ENCODE data around the gene LAMC1.
"Not testable (repeated sequence)": the region's sequence is repeated elsewhere in the genome, so short reads cannot be mapped to it uniquely, and the experiment has no call there.

LAMC1 gene

GRCh38 chr1:183061194-183061593 lies 38.0 kb downstream of the LAMC1 start:
- ATAC-seq (replicated peaks; ENCODE audit: extremely low read depth, poor library complexity, severe bottlenecking) (no peak), DNase-seq (ENCODE audit: low spot score in 2 of 2) (no peak)
- Mint-ChIP-seq H3K9me3 (no peaks in the 10 kb centered on the region), H3K27ac (ENCODE audit: low read depth) (no peak overlapping the region), H3K4me1 (no peaks in the 10 kb centered on the region), H3K36me3 (ENCODE audit: insufficient read depth) (no peaks in the 10 kb centered on the region), H3K4me3 (no peak overlapping the region), H3K27me3 (no peaks in the 10 kb centered on the region)

GRCh38 chr1:183063349-183063748 lies 40.1 kb downstream of the LAMC1 start:
- Mint-ChIP-seq H3K27ac (ENCODE audit: low read depth) (no peak overlapping the region), H3K9me3 (no peaks in the 10 kb centered on the region), H3K27me3 (no peaks in the 10 kb centered on the region), H3K4me1 (no peaks in the 10 kb centered on the region), H3K4me3 (no peak overlapping the region), H3K36me3 (ENCODE audit: insufficient read depth) (no peaks in the 10 kb centered on the region)
- DNase-seq (ENCODE audit: low spot score in 2 of 2) (no peak), ATAC-seq (replicated peaks; ENCODE audit: extremely low read depth, poor library complexity, severe bottlenecking) (no peak)

GRCh38 chr1:183065168-183065706 lies 42.0 kb downstream of the LAMC1 start:
- no peaks in the 10 kb centered on the region for H3K27me3 Mint-ChIP-seq
- no peaks in the 10 kb centered on the region for H3K9me3 Mint-ChIP-seq
- ATAC-seq (replicated peaks; ENCODE audit: extremely low read depth, poor library complexity, severe bottlenecking) = no peak
- H3K36me3 Mint-ChIP-seq (ENCODE audit: insufficient read depth) = no peaks in the 10 kb centered on the region
- no peak overlapping the region for H3K4me3 Mint-ChIP-seq
- no peak overlapping the region for H3K27ac Mint-ChIP-seq (ENCODE audit: low read depth)
- no peak for DNase-seq (ENCODE audit: low spot score in 2 of 2)
- H3K4me1 Mint-ChIP-seq = no peaks in the 10 kb centered on the region

DNA sequence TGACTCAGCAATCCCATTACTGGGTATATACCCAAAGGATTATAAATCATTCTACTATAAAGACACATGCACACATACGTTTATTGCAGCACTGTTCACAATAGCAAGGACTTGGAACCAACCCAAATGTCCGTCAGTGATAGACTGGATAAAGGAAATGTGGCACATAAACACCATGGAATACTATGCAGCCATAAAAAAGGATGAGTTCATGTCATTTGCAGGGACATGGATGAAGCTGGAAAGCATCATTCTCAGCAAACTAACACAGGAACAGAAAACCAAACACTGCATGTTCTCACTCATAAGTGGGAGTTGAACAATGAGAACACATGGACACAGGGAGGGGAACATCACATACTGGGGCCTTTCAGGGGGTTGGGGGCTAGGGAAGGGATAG lies 43.2 kb downstream of the LAMC1 start:
- not testable (repeated sequence) for DNase-seq (ENCODE audit: low spot score in 2 of 2); H3K27ac Mint-ChIP-seq (ENCODE audit: low read depth); H3K36me3 Mint-ChIP-seq (ENCODE audit: insufficient read depth); ATAC-seq (replicated peaks; ENCODE audit: extremely low read depth, poor library complexity, severe bottlenecking); H3K27me3 Mint-ChIP-seq; H3K4me1 Mint-ChIP-seq; H3K9me3 Mint-ChIP-seq; H3K4me3 Mint-ChIP-seq

DNA sequence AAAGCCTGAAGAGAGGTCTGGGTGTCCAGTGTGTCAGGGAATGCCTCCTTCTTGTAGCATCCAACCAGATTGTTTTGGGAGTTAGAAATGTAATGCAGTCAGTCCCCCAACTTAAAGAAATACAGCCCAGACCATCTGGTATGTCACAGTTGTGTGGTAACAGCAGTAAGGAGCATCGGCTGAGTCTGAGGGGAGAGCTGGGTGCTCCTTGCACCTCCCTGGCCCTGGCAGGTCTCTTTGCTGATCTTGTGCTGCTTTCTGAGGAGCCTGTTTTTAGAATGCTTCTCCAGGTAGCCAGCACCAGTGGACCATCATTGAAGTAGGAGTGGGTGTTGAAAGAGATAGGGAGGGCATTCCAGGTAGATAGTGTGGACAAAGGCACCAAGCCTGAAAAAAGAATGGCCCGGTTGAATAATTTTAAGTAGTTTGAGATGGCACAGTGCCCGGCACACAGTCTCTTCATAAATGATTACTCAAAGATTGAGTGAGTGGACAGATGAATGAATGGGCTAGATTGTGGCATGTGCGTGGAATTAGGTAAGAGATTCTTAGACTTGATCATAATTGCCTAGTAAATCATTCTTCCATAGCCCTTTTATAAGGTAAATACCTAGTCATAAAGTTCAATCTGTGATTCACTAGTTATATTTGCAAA lies 46.5 kb downstream of the LAMC1 start:
- H3K27me3 Mint-ChIP-seq = no peaks in the 10 kb centered on the region
- no peak overlapping the region for H3K27ac Mint-ChIP-seq (ENCODE audit: low read depth)
- H3K9me3 Mint-ChIP-seq = no peaks in the 10 kb centered on the region
- no peak overlapping the region for H3K4me3 Mint-ChIP-seq
- H3K4me1 Mint-ChIP-seq = no peaks in the 10 kb centered on the region
- no peaks in the 10 kb centered on the region for H3K36me3 Mint-ChIP-seq (ENCODE audit: insufficient read depth)
- ATAC-seq (replicated peaks; ENCODE audit: extremely low read depth, poor library complexity, severe bottlenecking) = no peak
- no peak for DNase-seq (ENCODE audit: low spot score in 2 of 2)

- H3K27ac Mint-ChIP-seq (ENCODE audit: low read depth) = no peak overlapping the region
- no peaks in the 10 kb centered on the region for H3K4me1 Mint-ChIP-seq
- ATAC-seq (replicated peaks; ENCODE audit: extremely low read depth, poor library complexity, severe bottlenecking) (no peak), DNase-seq (ENCODE audit: low spot score in 2 of 2) (no peak)
- no peaks in the 10 kb centered on the region for H3K36me3 Mint-ChIP-seq (ENCODE audit: insufficient read depth)
- no peaks in the 10 kb centered on the region for H3K27me3 Mint-ChIP-seq
- no peaks in the 10 kb centered on the region for H3K9me3 Mint-ChIP-seq
- no peak overlapping the region for H3K4me3 Mint-ChIP-seq
Observed at GRCh38 chr1:183070234-183070922, 47.2 kb downstream of the LAMC1 start.

DNA sequence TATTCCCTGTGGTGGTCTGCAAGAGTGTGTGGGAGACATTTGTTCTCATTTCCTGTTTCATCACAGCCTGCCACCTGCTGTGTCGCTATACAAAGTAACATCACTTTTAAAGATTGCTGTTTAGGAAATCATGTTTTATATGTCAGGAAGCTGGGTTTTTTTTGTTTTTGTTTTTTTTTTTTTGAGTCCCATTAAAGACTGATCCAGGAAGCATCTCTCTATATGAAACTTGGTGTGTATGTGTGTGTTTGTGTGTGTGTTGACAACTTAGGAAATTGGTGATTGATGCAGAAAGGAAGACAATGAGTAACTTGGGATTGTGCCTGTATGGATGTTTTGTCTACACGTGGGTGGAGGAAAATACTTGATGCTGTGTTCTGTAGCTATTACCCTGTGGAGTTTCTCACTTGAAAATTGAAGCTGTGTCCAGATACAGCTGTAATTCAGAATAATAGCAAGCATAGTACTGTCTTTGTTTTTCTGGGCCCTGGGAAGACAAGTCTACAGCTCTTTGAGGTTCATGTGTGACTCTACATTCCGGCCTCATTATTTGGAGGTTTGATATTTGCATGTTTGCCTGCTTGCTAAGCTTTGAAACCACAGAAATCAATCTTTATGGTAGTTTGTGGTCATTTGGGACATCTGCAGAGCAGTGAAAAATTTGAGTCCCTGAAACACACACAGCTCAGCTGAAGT lies 47.9 kb downstream of the LAMC1 start:
- ATAC-seq (replicated peaks; ENCODE audit: extremely low read depth, poor library complexity, severe bottlenecking) = no peak
- Mint-ChIP-seq H3K27me3 (no peaks in the 10 kb centered on the region), H3K27ac (ENCODE audit: low read depth) (no peak overlapping the region), H3K4me1 (no peaks in the 10 kb centered on the region), H3K36me3 (ENCODE audit: insufficient read depth) (no peaks in the 10 kb centered on the region), H3K9me3 (no peaks in the 10 kb centered on the region), H3K4me3 (no peak overlapping the region)
- no peak for DNase-seq (ENCODE audit: low spot score in 2 of 2)

GRCh38 chr1:183072595-183072994 lies 49.4 kb downstream of the LAMC1 start:
- DNase-seq (ENCODE audit: low spot score in 2 of 2); H3K4me3 Mint-ChIP-seq; H3K4me1 Mint-ChIP-seq; H3K9me3 Mint-ChIP-seq; ATAC-seq (replicated peaks; ENCODE audit: extremely low read depth, poor library complexity, severe bottlenecking); H3K36me3 Mint-ChIP-seq (ENCODE audit: insufficient read depth); H3K27ac Mint-ChIP-seq (ENCODE audit: low read depth); H3K27me3 Mint-ChIP-seq: not testable (repeated sequence)

- Mint-ChIP-seq H3K27ac (ENCODE audit: low read depth) (no peak overlapping the region), H3K9me3 (no peaks in the 10 kb centered on the region), H3K4me3 (no peak overlapping the region), H3K4me1 (no peaks in the 10 kb centered on the region), H3K27me3 (no peaks in the 10 kb centered on the region), H3K36me3 (ENCODE audit: insufficient read depth) (no peaks in the 10 kb centered on the region)
- no peak for DNase-seq (ENCODE audit: low spot score in 2 of 2)
- ATAC-seq (replicated peaks; ENCODE audit: extremely low read depth, poor library complexity, severe bottlenecking) = no peak
Observed at GRCh38 chr1:183073320-183073719, 50.1 kb downstream of the LAMC1 start.

DNA sequence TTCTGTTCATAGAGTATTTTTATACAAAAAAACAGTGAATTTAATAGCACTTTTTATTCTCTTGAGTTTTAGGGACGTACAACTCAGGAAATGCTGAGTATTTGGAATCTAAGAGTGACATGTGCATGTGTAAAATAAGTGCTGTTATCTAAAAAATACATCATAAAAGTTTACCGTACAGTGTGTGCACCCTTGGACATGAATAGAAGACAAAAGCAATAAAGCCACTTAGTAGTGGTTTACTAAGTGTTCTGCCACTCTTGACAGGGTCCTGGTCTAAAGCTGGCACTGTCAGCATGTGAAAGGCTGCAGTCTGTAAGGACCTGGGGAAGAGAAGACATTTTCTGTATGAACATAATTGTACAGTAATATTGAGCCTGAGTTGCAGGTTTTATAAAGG lies 51.0 kb downstream of the LAMC1 start:
- Mint-ChIP-seq H3K27ac (ENCODE audit: low read depth) (no peak overlapping the region), H3K4me3 (no peak overlapping the region), H3K27me3 (no peaks in the 10 kb centered on the region), H3K36me3 (ENCODE audit: insufficient read depth) (no peaks in the 10 kb centered on the region), H3K9me3 (no peaks in the 10 kb centered on the region), H3K4me1 (no peaks in the 10 kb centered on the region)
- DNase-seq (ENCODE audit: low spot score in 2 of 2) (no peak), ATAC-seq (replicated peaks; ENCODE audit: extremely low read depth, poor library complexity, severe bottlenecking) (no peak)

DNA sequence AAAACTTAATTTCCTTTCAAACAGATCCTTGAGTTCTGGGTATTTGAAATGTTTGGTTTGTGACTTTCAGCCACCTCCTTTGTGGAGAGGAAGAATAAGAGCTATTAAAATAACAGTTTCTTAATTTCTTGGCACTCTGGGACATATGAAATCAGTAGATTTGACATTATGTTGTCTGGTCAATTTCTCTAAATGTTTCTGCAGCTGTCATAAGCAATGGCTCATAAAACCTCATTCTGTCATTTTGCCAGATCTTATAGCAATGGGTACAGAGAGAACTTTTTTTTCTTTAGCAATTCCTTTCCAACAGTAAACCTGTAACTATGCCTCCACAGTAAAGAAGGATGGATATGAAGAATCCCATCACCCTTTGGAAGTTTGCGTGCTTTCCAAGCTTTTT lies 52.6 kb downstream of the LAMC1 start:
- ATAC-seq (replicated peaks; ENCODE audit: extremely low read depth, poor library complexity, severe bottlenecking) (no peak), DNase-seq (ENCODE audit: low spot score in 2 of 2) (no peak)
- Mint-ChIP-seq H3K9me3 (no peaks in the 10 kb centered on the region), H3K36me3 (ENCODE audit: insufficient read depth) (no peaks in the 10 kb centered on the region), H3K4me1 (no peaks in the 10 kb centered on the region), H3K4me3 (no peak overlapping the region), H3K27ac (ENCODE audit: low read depth) (no peak overlapping the region), H3K27me3 (no peaks in the 10 kb centered on the region)

GRCh38 chr1:183077097-183077496 lies 53.9 kb downstream of the LAMC1 start:
- H3K4me3 Mint-ChIP-seq = no peak overlapping the region
- no peaks in the 10 kb centered on the region for H3K9me3 Mint-ChIP-seq
- no peak for ATAC-seq (replicated peaks; ENCODE audit: extremely low read depth, poor library complexity, severe bottlenecking)

More at GRCh38 chr1:183077097-183077496, 53.9 kb downstream of the LAMC1 start:
- Mint-ChIP-seq H3K27me3 (peaks cover 8% of the 10 kb centered on the region), H3K36me3 (ENCODE audit: insufficient read depth) (no peaks in the 10 kb centered on the region), H3K4me1 (no peaks in the 10 kb centered on the region), H3K27ac (ENCODE audit: low read depth) (no peak overlapping the region)
- DNase-seq (ENCODE audit: low spot score in 2 of 2) = no peak

Data from central memory CD8-positive, alpha-beta T cell (primary cell).